RWPE2 (cell line): ENCODE data around the gene PCK2.

Experiments used
- ATAC-seq: fragments of 200-7000 bp; cut with Tn5 transposase; 3 replicates; pipeline ENCODE4 v1.9.1; 2021; ENCODE audit warnings: low read depth
- DNase-seq: peaks from one replicate; pipeline ENCODE4 v3.0.0-alpha.2; 2020; ENCODE audit warnings: low spot score
- H3K27ac ChIP-seq: fragments of 450-650 bp; 2 replicates; pipeline ENCODE4 v1.5.1; 2017; ENCODE audit warnings: mild to moderate bottlenecking; ENCODE audit not compliant: poor library complexity, severe bottlenecking
- H3K27me3 ChIP-seq: fragments of 250-450 bp; sonication (Bioruptor Pico); 2 replicates; pipeline ENCODE4 v1.5.1; 2021; ENCODE audit warnings: mild to moderate bottlenecking, moderate library complexity; ENCODE audit not compliant: insufficient read depth, poor library complexity, severe bottlenecking
- H3K36me3 ChIP-seq: fragments of 250-450 bp; sonication (Bioruptor Pico); 2 replicates; pipeline ENCODE4 v1.5.1; 2020; ENCODE audit warnings: low read depth, mild to moderate bottlenecking, moderate library complexity
- H3K4me1 ChIP-seq: fragments of 250-450 bp; sonication (Bioruptor Pico); 2 replicates; pipeline ENCODE4 v1.5.1; 2021; ENCODE audit warnings: mild to moderate bottlenecking, moderate library complexity; ENCODE audit not compliant: insufficient read depth, poor library complexity, severe bottlenecking
- H3K4me3 ChIP-seq: fragments of 250-450 bp; sonication (Bioruptor Pico); 2 replicates; pipeline ENCODE4 v1.5.1; 2021; ENCODE audit warnings: mild to moderate bottlenecking, moderate library complexity; ENCODE audit not compliant: severe bottlenecking
- H3K9me3 ChIP-seq: fragments of 250-450 bp; sonication (Bioruptor Pico); 2 replicates; pipeline ENCODE4 v1.5.1; 2021; ENCODE audit warnings: mild to moderate bottlenecking, moderate library complexity; ENCODE audit not compliant: severe bottlenecking
- CTCF ChIP-seq: fragments of 450-650 bp; IDR thresholded peaks from one replicate; pipeline ENCODE4 v1.5.1; 2017; ENCODE audit warnings: mild to moderate bottlenecking, moderate library complexity; ENCODE audit not compliant: poor library complexity, severe bottlenecking

PCK2 gene

GRCh38 chr14:24052656-24053547 lies 41.2 kb upstream of the PCK2 start:
- H3K27ac ChIP-seq = no peak overlapping the region
- H3K36me3 ChIP-seq = no peaks in the 10 kb centered on the region
- peak; percentile 63 for DNase-seq
- no peak for TF ChIP-seq CTCF
- H3K4me1 ChIP-seq = no peaks in the 10 kb centered on the region
- no peak for ATAC-seq
- peaks cover 3% of the 10 kb centered on the region for H3K27me3 ChIP-seq
- peak overlapping the region; percentile 35 for H3K4me3 ChIP-seq
- no peaks in the 10 kb centered on the region for H3K9me3 ChIP-seq

GRCh38 chr14:24053548-24054323 lies 40.4 kb upstream of the PCK2 start:
- H3K27ac ChIP-seq = no peak overlapping the region
- no peak overlapping the region for H3K4me3 ChIP-seq
- TF ChIP-seq CTCF = no peak
- no peaks in the 10 kb centered on the region for H3K36me3 ChIP-seq
- ATAC-seq = no peak
- DNase-seq = peak; percentile 55
- H3K4me1 ChIP-seq = no peaks in the 10 kb centered on the region
- no peaks in the 10 kb centered on the region for H3K9me3 ChIP-seq
- peaks cover 3% of the 10 kb centered on the region for H3K27me3 ChIP-seq

- Histone ChIP-seq H3K36me3 (no peaks in the 10 kb centered on the region), H3K4me3 (no peak overlapping the region), H3K4me1 (no peaks in the 10 kb centered on the region), H3K27me3 (peaks cover 3% of the 10 kb centered on the region), H3K9me3 (no peaks in the 10 kb centered on the region), H3K27ac (no peak overlapping the region)
- no peak for TF ChIP-seq CTCF
- DNase-seq = peak; percentile 58
- no peak for ATAC-seq
These were observed 39.8 kb upstream of the PCK2 start for GRCh38 chr14:24054324-24054641.

DNA sequence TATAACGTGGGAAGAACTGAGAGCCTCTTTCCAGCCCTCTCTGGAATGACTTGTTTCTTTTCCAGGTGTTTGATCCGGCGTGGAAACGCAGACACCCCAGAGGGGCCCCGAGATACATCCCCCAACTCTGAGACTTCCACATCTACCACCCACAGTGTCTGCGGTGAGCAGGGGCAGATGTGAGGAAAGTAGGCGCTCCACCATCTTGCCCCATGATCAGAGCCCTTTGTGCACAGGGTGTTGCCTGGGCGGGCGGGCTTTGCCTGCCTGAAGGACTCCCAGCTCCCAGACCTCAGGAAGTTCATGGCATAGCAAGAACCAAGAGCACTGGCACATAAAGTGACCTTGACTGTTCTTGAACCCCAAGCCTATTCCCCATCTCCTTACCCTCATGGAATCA lies 39.5 kb upstream of the PCK2 start:
- H3K4me3 ChIP-seq = no peak overlapping the region
- DNase-seq (no peak), ATAC-seq (no peak)
- no peaks in the 10 kb centered on the region for H3K36me3 ChIP-seq
- H3K9me3 ChIP-seq = no peaks in the 10 kb centered on the region
- H3K27me3 ChIP-seq = peaks cover 3% of the 10 kb centered on the region
- no peak overlapping the region for H3K27ac ChIP-seq
- no peaks in the 10 kb centered on the region for H3K4me1 ChIP-seq
- no peak for TF ChIP-seq CTCF
